T-helper 9 cell (primary cell): Measurements from ENCODE around the gene ERLIN1.
"Not testable (repeated sequence)": the region's sequence is repeated elsewhere in the genome, so short reads cannot be mapped to it uniquely, and the experiment has no call there.

Source experiments
- DNase-seq: peaks from one replicate; pipeline ENCODE4 v3.0.0-alpha.2; 2020

ERLIN1 gene

DNA sequence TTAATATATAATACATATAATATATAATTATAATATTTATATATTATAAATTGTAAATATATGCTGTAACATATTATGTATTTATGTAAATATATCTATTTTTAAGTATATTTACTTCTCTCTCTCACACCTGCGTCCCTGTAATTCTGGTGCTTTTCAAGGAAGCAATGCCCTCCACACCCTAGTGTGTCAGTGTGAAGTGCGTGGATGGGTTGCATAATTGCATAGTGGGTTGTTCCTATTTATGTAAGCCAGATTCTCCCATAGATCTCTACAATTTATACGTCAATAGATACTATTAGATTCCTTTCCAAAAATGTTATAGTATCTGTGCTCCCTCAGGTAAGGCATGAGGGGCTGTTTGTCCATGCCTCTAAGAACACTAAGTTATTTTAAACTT lies 54.3 kb downstream of the ERLIN1 start:
- DNase-seq, result no peak

- DNase-seq, result no peak
Measured at GRCh38 chr10:100130831-100131230, 55.0 kb downstream of the ERLIN1 start.

GRCh38 chr10:100129424-100129823 lies 56.4 kb downstream of the ERLIN1 start:
- no peak for DNase-seq

DNA sequence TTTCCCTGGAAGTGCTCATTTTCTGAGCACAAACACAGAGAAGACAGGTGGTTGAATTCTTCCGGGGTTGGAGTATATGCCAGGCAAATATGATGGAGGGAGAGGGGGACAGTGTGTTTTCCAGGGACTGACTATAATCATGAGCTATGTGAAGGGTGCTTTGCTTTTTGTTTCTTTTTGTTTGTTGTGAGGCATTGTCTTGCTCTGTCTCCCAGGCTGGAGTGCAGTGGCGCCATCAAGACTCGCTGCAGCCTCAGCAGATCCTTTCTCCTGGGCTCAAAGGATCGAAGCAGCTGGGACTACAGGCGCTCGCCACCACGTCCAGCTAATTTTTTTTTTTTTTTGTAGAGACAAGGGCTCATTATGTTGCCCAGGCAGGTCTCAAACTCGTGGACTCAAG lies 56.9 kb downstream of the ERLIN1 start:
- no peak for DNase-seq

DNA sequence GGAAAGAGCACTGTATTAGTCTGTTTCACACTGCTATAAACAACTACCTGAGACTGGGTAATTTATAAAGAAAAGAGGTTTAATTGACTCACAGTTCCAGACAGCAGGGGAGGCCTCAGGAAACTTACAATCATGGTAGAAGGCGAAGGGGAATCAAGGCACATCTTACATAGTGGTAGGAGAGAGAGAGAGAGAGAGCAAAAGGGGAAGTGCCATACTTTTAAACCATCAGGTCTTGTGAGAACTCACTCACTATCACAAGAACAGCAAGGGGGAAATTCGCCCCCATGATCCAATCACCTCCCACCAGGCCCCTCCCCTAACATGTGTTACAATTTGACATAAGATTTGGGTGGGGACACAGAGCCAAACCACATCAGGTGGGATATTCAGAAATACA lies 60.5 kb downstream of the ERLIN1 start:
- DNase-seq, result not testable (repeated sequence)

- DNase-seq, result no peak
Measured at GRCh38 chr10:100124097-100124496, 61.7 kb downstream of the ERLIN1 start.

- no peak for DNase-seq
Measured at GRCh38 chr10:100122780-100123179, 63.0 kb downstream of the ERLIN1 start.

- no peak for DNase-seq
Measured at GRCh38 chr10:100120550-100120949, 65.3 kb downstream of the ERLIN1 start.

DNA sequence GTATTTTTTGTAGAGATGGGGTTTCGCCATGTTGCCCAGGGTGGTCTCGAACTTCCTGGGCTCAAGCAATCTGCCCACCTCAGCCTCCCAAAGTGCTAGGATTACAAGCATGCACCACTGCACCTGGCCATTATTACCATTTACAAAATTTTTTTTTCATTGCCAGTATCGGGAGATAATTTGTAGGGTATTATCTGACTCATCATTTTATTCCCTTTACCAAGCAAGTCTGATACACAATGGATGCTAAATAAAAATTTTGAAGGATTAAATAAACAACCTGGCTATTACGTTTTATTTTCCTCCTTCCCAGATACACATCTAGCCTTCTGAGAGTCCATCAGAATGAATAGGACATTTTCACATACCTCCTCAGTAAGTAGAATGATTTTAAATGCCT lies 66.1 kb downstream of the ERLIN1 start:
- DNase-seq, result no peak

DNA sequence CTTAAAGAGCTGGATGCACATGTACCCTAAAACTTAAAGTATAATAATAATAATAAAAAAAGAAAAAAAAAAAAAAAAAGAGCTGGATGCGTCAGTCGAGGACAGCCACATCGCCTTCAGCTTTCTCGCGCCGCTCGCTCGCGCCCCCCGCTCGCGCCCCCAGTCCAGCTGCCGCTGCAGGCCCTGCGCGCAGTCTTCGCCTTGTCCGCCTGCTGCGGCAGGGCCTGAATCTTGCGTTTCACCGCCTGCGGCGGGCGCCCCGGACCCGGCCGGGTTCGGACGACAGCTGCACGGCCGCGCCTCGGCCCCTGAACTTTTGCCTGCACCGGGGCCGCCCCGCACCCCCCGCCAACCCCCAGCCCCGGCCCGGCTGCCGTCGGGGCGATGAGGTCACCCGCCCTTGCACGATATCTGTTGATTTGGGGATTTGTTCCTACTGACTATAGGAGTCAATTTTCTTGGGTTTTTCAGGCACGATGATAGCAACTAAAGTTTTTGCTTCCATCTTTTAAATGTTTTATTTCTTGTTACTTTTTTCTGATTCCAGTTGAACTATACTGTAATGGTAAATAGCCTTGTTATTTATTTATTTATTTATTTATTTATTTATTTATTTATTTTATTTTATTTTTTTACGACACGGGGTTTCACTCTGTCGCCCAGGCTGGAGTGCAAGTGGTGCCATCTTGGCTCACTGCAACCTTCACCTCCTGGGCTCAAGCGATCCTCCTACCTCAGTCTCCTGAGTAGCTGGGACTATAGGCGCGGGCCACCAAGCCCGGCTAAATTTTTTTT lies 70.7 kb downstream of the ERLIN1 start:
- no peak for DNase-seq

DNA sequence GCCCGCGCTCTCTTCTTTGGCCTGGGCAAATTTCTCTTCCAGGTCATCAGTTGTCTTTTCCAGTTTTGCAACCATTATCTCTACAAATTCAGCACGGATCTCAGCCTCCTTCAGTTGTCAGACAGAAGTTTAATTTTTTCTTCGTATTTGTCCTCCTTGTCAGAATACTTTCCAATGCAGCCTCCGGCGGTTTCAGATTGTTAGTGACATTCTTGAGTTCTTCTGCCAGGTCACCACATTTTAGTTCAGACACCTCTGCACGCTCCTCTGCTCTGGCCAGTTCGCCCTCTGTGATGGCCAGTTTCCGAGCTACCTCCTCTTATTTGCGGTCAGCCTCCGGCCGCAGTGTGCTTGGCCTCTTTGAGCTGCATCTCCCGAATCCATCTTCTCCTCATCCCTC lies 71.4 kb downstream of the ERLIN1 start:
- DNase-seq, result no peak

DNA sequence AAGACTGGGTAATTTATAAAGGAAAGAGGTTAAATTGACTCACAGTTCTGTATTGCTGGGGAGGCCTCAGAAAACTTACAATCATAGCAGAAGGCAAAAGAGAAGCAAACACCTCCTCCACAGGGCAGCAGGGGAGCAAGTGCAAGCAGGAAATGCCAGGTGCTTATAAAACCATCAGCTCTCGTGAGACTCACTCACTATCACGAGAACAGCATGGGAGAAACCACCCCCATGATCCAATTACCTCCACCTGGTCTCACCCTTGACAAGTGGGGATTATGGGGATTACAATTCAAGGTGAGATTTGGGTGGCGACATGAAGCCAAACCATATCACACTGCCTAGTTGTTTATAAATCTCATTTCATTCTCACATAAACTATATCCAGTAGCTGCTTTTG lies 76.2 kb downstream of the ERLIN1 start:
- no peak for DNase-seq

DNA sequence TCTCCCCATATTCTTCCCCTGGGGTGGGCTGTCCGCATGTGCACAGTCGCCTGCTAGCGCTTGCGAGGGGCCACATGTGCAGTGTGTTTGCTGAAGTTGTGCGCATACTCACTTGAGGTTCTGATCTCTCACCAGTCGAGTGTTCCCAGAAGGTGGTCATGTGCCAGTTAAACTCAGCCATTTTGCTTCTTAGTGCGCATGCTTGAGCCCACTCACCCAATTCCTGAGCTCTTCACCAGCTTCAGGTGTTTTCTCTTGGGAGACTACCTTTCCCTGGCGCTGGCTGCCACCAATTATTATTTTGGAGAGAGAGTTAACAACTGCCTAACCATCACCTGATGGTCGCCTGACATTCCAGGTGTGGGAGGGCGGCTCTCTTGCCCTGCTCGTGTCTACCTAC lies 79.0 kb downstream of the ERLIN1 start:
- no peak for DNase-seq

GRCh38 chr10:100104300-100104699 lies 81.5 kb downstream of the ERLIN1 start:
- no peak for DNase-seq

GRCh38 chr10:100103581-100103980 lies 82.2 kb downstream of the ERLIN1 start:
- DNase-seq, result no peak

DNA sequence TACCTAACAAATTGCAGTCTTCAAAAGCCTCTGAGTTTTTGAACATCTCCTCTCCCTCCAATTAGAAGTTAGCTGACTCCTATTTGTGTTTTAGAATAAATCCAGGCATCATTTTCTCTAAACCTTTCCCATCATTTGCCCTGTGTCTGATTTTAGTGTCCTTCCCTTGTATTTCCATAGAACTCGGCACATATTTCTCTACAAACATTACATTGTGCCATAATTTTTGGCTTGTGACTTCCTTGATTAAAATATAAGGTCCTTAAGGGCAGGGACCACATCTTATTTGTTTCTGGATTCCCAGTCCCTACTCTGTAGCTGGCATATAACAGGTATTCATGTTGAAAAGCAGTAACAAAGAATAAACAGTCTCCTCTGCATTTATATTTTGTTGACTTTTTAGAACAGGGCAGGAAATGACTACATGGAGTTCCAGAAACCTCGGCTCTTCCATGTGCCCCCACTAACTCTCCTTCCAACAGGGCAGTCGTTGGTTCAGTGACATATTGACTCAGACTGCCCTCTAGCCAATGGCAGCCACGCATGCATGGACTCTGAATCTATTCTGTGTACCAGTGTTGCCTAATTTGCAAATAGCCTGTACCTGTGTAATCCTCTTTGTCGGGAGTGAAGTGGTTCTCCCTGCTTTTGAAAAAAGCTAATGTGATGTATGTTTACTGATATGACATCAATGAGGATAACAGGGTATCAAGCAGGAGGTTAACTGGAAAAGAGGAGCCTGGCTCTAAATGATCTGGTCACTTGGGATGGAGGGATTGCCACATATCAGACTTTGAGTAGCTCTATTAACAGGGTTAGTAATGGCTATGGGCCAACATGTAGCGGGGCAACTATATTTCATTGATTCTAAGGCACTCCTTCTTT lies 84.4 kb downstream of the ERLIN1 start:
- no peak for DNase-seq

- DNase-seq, result no peak
Measured at GRCh38 chr10:100100651-100101184, 85.1 kb downstream of the ERLIN1 start.
